Ovary (tissue), 9 donors: Measurements from ENCODE around the gene STK38L. TPM values are rescaled to one million over a fixed set of nuclear protein-coding genes. Genes with fewer than 3 reads are reported as not detected.

Source experiments
- DNase-seq, 5 donors: peaks; one replicate each; pipeline ENCODE4 v3.0.0-alpha.2; 2019 to 2020
- H3K27ac ChIP-seq, 2 donors: fragments of 200-600 bp; one replicate each; pipeline versions ENCODE4 v1.5.1 to v1.8.0; 2019 to 2022
- H3K27me3 ChIP-seq: fragments of 200-600 bp; one replicate; pipeline ENCODE4 v1.8.0; 2022
- H3K36me3 ChIP-seq: fragments of 200-600 bp; sonication (generic); one replicate; pipeline ENCODE4 v1.5.1; 2019
- H3K4me1 ChIP-seq: one replicate; pipeline ENCODE4 v1.8.1; 2013; ENCODE audit warnings: mild to moderate bottlenecking, moderate library complexity; ENCODE audit not compliant: insufficient read depth
- H3K4me3 ChIP-seq: fragments of 200-600 bp; sonication (generic); one replicate; pipeline ENCODE4 v1.5.1; 2017
- H3K9me3 ChIP-seq, 2 donors: fragments of 200-600 bp in 1 of 2; sonication (generic) in 1 of 2; one replicate each; pipeline versions ENCODE4 v1.5.1 to v1.8.1; 2013 to 2019; ENCODE audit warnings: mild to moderate bottlenecking in 1 of 2, moderate library complexity in 1 of 2
- EP300 ChIP-seq: sonication (generic); formaldehyde crosslinking; IDR thresholded peaks from one replicate; pipeline ENCODE4 v1.6.1; 2017; ENCODE audit warnings: antibody characterized with exemption
- POLR2A ChIP-seq: fragments of 450-650 bp; IDR thresholded peaks from one replicate; pipeline ENCODE4 v1.6.1; 2017; ENCODE audit warnings: antibody characterized with exemption, mild to moderate bottlenecking, moderate library complexity
- WGBS, 3 donors: extraction: QIAGEN DNeasy Blood & Tissue Kit in 1 of 3; methylation state at CpG; one replicate each; pipeline versions ENCODE4 v1.1.5 to v1.1.7; 2013 to 2017; 5-methylcytosine and 5-hydroxymethylcytosine counted together
- intact Hi-C, 4 donors: fragments of 100-400 bp; cut with DNase I; formaldehyde crosslinking; loops; one replicate each; pipeline versions ENCODE4 v1.11.0 to v1.15.1; 2022 to 2023
- polyA plus RNA-seq, 2 donors: library from polyadenylated mRNA; stranded (reverse); fragments of 200-250 nt in 1 of 2; fragments of 350-450 nt in 1 of 2; fragmentation: Illumina TruSeq in 1 of 2; extraction: RNeasy Lipid Tissue Mini Kit (QIAGEN cat#74804) in 1 of 2; gene quantifications; one replicate each; pipeline ENCODE4 v1.2.3, GENCODE V29; 2013 to 2014
- total RNA-seq, 7 donors: library from RNA; depleted of rRNA in 2 of 7; stranded (reverse); fragments of >200 nt in 2 of 7; fragmentation: NEBNext Ultra II Directional in 3 of 7; extraction: Animal tissue kit (Norgen Biotek cat#: 25700) in 3 of 7; gene quantifications; one replicate each; pipeline versions ENCODE4 v1.1.0 to v1.2.4, GENCODE V29; 2016 to 2023
- TF ChIP-seq, protein P1 (sequence below), 3 donors: fragments of 450-650 bp in 2 of 3; fragments of 200-600 bp in 1 of 3; IDR thresholded peaks; one replicate each; pipeline versions ENCODE4 v1.5.1 to v1.8.0; 2016 to 2022; ENCODE audit warnings: antibody characterized with exemption in 3 of 3, mild to moderate bottlenecking in 1 of 3
- donor health status: DM: no; HTN: no; CAD: no; lungs with moderate emphysema.
- donor health status: DM: no; HTN: no; CAD: no.
- donor health status: Bipolar disorder and iron deficiency.
- donor health status: DM: yes; HTN: yes; CAD: no.
- donor health status: DM: no; HTN: no; CAD: no.
- donor health status: DM: yes; HTN: yes; CAD: no.

Gene STK38L
- total and polyA plus RNA-seq, 9 donors = 7.4 to 24.7 (median 16.8) TPM

DNA sequence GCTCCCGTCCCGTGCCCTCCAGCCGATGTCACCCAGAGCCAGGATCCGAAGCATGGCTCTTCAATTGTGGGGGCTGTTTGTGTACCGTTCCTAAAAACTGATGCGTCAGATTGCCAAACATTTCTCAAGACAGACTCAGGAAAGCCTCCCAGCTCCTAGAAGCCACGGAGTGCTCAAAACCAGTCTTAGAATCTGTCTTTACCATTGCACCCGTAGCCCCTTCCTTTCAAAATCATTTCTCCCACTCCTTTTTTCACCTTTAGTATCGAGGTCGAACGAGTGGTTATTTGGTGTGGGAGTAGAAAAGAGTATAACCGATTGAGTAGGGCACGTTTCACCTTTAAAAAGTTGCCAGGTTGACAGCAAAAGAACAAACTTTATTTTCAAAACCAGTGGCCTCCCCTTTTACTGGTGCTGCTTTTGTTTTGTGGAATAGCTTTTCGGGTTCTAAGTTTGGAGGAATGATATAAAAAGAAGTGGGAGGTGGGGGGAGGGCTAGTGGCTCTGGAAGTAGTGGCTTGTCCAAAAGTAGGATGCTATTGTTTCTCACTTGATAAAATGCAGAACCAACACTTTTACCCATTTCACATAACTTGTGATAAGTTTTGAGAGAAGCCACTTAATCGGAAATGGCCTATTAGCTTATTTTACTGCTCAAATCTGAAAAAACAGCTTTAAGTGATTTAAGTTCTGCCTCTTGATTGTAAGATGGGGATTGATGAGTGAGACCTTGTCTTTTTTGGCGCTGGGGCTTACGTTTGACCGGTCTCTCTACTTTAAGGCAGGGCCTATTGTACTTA lies 803 bp downstream of the STK38L start:
- peak overlapping the region in 1 of 2 donors; percentile 69 for H3K27ac ChIP-seq
- peaks cover 3% of the 10 kb centered on the region for H3K4me1 ChIP-seq
- DNase-seq = no peak
- peak overlapping the region; percentile 86 for H3K4me3 ChIP-seq
- WGBS, 3 donors = 11 to 14% (median 14%) methylated on average over 18 of the region's 18 CpGs
- no peaks in the 10 kb centered on the region for H3K36me3 ChIP-seq
- intact Hi-C loops = loop anchor here in 1 of 4 donors (10.0 kb wide), 1 partner anchor 230 kb away; the partner anchor contains the start of gene TM7SF3
- no peaks in the 10 kb centered on the region for H3K27me3 ChIP-seq
- TF ChIP-seq POLR2A (no peak), EP300 (no peak)
- TF ChIP-seq, protein P1, sequence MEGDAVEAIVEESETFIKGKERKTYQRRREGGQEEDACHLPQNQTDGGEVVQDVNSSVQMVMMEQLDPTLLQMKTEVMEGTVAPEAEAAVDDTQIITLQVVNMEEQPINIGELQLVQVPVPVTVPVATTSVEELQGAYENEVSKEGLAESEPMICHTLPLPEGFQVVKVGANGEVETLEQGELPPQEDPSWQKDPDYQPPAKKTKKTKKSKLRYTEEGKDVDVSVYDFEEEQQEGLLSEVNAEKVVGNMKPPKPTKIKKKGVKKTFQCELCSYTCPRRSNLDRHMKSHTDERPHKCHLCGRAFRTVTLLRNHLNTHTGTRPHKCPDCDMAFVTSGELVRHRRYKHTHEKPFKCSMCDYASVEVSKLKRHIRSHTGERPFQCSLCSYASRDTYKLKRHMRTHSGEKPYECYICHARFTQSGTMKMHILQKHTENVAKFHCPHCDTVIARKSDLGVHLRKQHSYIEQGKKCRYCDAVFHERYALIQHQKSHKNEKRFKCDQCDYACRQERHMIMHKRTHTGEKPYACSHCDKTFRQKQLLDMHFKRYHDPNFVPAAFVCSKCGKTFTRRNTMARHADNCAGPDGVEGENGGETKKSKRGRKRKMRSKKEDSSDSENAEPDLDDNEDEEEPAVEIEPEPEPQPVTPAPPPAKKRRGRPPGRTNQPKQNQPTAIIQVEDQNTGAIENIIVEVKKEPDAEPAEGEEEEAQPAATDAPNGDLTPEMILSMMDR (IDR thresholded peaks at IDR 0.05) = no peak
- no peaks in the 10 kb centered on the region for H3K9me3 ChIP-seq

GRCh38 chr12:27246141-27246540 lies 2.1 kb downstream of the STK38L start:
- no peaks in the 10 kb centered on the region for H3K9me3 ChIP-seq
- H3K27me3 ChIP-seq = no peaks in the 10 kb centered on the region
- intact Hi-C loops = loop anchor here in 1 of 4 donors (10.0 kb wide), 1 partner anchor 231 kb away; the partner anchor contains the start of gene TM7SF3
- no peak for DNase-seq
- H3K4me3 ChIP-seq = no peak overlapping the region
- TF ChIP-seq POLR2A (no peak), EP300 (no peak)
- TF ChIP-seq, protein P1 (IDR thresholded peaks at IDR 0.05) = no peak
- H3K27ac ChIP-seq = no peak overlapping the region
- H3K4me1 ChIP-seq = peaks cover 3% of the 10 kb centered on the region
- WGBS, 3 donors = 85 to 94% (median 92%) methylated on average over 2 of the region's 2 CpGs
- no peaks in the 10 kb centered on the region for H3K36me3 ChIP-seq

GRCh38 chr12:27246774-27247173 lies 2.7 kb downstream of the STK38L start:
- intact Hi-C loops = loop anchor here in 1 of 4 donors (10.0 kb wide), 1 partner anchor 232 kb away; the partner anchor contains the start of gene TM7SF3
- H3K4me3 ChIP-seq = no peak overlapping the region

GRCh38 chr12:27252934-27253333 lies 8.8 kb downstream of the STK38L start:
- 77 to 92% (median 89%) methylated on average over 2 of the region's 2 CpGs for WGBS, 3 donors
- Histone ChIP-seq H3K36me3 (no peaks in the 10 kb centered on the region), H3K4me1 (peaks cover 1% of the 10 kb centered on the region), H3K9me3 (no peaks in the 10 kb centered on the region), H3K27ac (no peak overlapping the region), H3K27me3 (no peaks in the 10 kb centered on the region), H3K4me3 (no peak overlapping the region)
- no peak for DNase-seq
- intact Hi-C loops = no loop called here
- TF ChIP-seq EP300 (no peak), POLR2A (no peak)
- TF ChIP-seq, protein P1 (IDR thresholded peaks at IDR 0.05) = no peak

More at GRCh38 chr12:27246774-27247173, 2.7 kb downstream of the STK38L start:
- Histone ChIP-seq H3K36me3 (no peaks in the 10 kb centered on the region), H3K27me3 (no peaks in the 10 kb centered on the region), H3K27ac (no peak overlapping the region), H3K4me1 (peaks cover 3% of the 10 kb centered on the region), H3K9me3 (no peaks in the 10 kb centered on the region)
- 77 to 93% (median 91%) methylated on average over 5 of the region's 5 CpGs for WGBS, 3 donors
- no peak for DNase-seq
- TF ChIP-seq EP300 (no peak), POLR2A (no peak)
- TF ChIP-seq, protein P1 (IDR thresholded peaks at IDR 0.05) = no peak
